Colon (tissue), 2 donors: ENCODE measurements around the gene HIVEP1.

Experiments used
- FAIRE-seq: peaks from 2 replicates; lab custom pipeline; 2012; peaks lifted over from hg19 to GRCh38; lab: Jason Lieb, UNC
- donor health status: control.
- donor health status: control.

Gene HIVEP1

GRCh38 chr6:11994875-11995461 is 17.1 kb upstream of the HIVEP1 start:
- FAIRE-seq: no peak

- FAIRE-seq: no peak
These were observed 15.4 kb upstream of the HIVEP1 start for GRCh38 chr6:11996751-11997150.

GRCh38 chr6:11999246-11999645 is 12.9 kb upstream of the HIVEP1 start:
- no peak for FAIRE-seq

- FAIRE-seq: no peak
These were observed 11.9 kb upstream of the HIVEP1 start for GRCh38 chr6:12000174-12000573.

- FAIRE-seq: no peak
These were observed 11.0 kb upstream of the HIVEP1 start for GRCh38 chr6:12001004-12001705.

DNA sequence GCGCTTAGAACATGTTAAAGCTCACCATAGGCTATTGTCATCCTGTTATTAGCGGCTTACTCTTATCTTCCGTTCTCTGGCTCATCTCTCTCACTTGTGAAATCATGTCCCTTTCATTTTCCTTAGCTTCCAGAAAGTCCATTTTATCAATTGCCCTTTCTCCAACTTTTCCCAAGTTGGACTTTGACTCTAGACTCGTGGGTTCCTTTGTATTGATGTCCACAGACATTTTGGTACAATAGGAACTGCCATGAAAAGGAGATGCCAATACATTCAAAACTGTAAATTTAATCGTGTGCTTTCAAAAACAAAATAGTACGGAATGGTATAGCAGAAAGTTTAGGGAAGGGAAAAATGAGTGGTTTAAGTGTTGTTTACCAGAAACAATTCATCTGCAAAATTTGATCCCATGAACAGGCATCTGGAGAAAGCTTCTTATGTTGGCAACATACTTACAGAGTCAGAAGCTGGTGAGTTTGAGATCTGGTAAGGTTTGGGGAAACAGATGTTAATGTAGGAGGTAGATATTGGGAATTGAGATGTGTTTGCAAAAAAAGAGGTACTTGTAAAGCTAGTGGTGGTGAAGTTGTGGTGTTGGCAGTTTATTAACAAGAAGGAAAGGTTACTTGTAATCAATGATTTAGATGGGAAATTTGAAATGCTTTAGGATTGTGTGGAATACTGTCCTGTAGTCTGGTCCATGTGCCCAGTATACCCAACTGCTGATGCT is 10.2 kb upstream of the HIVEP1 start:
- no peak for FAIRE-seq

- FAIRE-seq: no peak
These were observed 4.6 kb upstream of the HIVEP1 start for GRCh38 chr6:12007473-12007872.

DNA sequence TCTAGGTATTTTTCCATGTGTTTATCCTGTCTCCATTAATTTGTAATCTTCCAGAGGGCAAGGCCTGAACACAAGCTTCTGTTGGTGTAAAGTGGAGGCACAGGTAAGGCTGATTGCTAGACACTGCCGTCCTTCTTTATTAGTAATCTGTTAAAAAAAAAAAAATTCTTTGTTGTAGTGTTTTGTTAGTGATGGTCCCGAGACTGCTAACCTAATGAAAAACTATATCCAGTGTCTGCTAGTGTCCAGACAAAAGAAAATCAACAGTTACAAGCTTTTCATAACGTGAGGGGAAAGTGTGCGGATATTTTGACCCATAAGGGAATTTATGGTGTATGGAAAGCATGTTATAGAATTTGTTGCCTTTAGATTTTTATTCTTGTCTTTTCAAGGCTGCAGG is 4.2 kb upstream of the HIVEP1 start:
- no peak for FAIRE-seq

- no peak for FAIRE-seq
These were observed 3.5 kb upstream of the HIVEP1 start for GRCh38 chr6:12008366-12009179.

DNA sequence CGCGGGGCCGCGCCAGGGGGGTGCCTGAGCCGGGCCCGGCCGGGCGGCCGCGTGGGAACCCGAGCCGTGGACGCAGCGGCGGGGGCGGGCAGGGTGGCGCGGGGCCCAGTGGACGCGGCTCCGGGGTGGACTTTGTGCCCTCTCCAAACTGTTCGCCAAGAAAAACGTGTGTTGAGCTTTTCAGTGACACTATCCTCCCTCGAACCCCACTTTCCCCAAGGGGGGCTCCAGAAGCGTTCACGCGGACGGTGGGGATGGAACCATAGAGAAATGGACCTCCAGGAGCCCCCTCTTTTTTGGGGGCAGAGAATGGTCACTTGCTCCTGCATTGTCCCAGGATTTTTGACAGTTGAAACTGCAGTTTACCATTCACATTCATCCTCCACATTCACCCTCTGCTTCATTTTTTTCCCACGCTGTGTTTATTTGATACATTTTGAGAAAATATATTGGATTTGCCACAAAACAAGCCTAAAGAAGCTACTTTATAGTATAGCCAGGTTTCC is 2.9 kb upstream of the HIVEP1 start:
- no peak for FAIRE-seq

DNA sequence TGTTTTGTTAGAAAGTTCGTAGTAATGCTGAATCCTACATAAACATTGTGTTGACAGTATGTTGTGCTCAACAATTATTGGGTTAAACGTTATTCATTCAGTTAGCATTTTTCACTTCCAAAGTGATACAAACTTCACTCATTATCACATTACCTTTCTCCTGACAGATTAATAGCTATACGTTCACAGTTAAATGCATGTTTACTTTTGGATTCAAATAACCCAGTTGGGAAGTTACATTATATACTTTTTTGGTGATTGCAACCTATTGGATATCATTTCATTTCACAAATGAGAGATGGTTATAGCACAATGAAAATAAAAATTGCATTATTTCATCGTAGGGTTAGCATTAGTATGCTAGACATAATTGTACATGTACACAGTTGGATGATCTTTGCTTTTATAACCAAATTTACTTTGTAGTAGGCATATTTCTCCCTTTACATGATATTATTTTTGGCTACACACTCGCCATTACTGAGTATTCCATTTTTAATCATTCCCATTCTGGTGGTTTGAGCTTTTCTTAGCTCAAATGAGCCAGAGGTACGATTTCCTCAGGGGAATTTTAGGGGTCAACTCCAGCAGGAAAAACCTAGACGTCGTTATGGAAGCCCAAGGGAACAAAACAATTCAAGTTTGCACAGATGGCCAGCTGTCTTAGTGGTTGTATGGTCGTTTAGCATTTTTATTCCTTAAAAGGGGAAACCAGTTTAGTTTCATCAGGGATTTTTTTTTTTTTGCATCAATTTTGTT is 2.1 kb upstream of the HIVEP1 start:
- FAIRE-seq: no peak

DNA sequence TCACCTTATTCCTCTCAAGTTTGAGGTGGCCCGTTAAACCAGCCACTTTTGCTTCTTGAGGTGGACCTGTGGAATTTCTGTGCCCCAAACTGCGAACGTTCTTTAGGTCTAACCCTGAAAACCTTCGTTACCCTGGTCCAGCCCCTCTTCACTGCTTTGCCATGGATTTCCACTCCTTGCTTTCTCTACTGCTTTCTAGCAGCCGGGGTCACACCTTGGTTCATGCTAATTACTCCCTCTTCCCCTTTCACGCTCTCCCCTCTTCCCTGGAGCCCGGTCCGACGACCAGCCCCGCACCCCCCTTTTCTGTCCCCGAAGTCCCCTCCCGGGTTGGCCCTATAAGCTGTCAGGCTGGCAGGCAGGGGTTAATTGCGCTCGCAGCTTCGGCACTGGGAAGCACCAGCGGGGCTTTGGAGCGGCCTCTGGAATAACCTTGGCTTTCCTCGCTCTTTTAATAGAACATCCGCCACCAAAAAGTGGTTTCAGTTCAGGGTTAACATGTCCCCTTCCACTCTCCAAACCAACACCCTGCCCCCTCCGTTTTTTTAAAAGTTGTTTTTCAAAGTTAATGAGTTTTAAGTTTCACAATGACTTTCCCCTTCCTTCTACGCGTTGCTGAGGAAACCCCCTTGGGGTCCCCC is 1.4 kb upstream of the HIVEP1 start:
- no peak for FAIRE-seq

GRCh38 chr6:12011276-12012037 is 655 bp upstream of the HIVEP1 start:
- no peak for FAIRE-seq

- no peak for FAIRE-seq
These were observed 620 bp downstream of the HIVEP1 start for GRCh38 chr6:12012558-12013306.

GRCh38 chr6:12013307-12013719 is 1.2 kb downstream of the HIVEP1 start:
- no peak for FAIRE-seq

DNA sequence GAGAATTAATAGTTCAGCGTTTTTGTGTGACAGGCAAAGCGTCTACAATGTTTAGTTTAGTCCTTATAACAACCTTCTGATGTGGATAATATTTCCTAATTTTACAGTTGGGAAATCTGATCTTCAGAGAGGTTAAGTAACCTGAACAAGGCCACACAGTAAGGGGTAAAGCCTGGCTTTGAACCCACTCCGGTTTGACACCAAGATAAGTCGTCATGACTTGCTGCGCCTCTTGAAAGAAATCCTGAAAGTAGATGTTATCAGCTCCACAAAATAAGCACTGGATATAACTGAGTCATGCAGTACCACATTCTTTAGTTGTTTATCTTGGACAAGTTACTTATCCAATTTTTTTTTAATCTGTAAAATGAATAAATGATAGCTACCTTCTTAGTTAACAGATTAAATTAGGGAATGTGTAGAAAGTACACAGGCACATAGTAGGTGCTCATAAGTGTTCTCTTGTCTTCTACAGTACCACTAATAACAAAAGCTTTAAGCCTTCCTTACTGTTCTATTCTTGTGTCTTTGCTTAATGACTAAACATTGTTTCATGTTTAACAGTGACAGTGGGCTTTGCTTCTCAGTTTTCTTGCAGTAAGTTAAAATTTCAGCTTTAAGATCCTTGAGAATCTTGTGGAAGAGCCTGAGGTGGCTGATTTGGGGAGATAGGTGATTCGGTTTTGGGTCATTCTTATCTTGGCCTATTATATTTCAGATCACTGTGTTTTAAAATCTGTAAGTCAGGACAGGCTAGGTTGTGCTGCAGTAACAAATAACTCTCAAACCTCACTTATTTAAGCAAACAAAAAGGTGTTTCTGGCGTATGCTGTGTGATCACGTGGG is 2.1 kb downstream of the HIVEP1 start:
- no peak for FAIRE-seq

- FAIRE-seq: no peak
These were observed 2.7 kb downstream of the HIVEP1 start for GRCh38 chr6:12014873-12015149.

DNA sequence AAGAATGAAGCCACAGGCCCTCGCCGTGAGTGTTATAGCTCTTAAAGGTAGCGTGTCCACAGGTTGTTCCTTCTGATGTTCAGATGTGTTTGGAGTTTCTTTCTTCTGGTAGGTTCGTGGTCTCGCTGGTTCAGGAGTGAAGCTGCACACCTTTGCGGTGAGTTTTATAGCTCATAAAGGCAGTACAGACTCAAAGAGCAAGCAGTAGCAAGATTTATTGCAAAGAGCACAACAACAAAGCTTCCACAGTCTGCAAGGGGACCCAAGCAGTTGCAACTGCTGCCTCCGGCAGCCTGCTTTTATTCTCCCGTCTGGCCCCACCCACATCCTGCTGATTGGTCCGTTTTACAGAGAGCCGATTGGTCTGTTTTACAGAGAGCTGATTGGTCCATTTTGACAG is 5.2 kb downstream of the HIVEP1 start:
- no peak for FAIRE-seq

- no peak for FAIRE-seq
These were observed 5.8 kb downstream of the HIVEP1 start for GRCh38 chr6:12017876-12018401.
